Endothelial cell of umbilical vein (primary cell): Measurements from ENCODE around the gene CDS2. TPM values are rescaled to one million over a fixed set of nuclear protein-coding genes. Genes with fewer than 3 reads are reported as not detected.
A peak's percentile ranks its signal among the peaks of the same experiment; 100 is the strongest.

Experiments
- BruUV-seq: library from RNA; stranded (reverse); fragments of 400-500 nt; replicated peaks from 2 replicates; lab custom pipeline; 2021; lab: Mats Ljungman, UMichigan
- CTCF ChIA-PET: fragments of 300-600, 350-600 bp; sonication (Branson Sonifier 250); formaldehyde crosslinking; loops from one replicate; lab custom pipeline; 2021; ENCODE audit warnings: antibody characterized with exemption, inconsistent platforms; lab: Charles Lee
- POLR2A ChIA-PET: fragments of 300-600, 350-600 bp; sonication (Branson Sonifier 250); formaldehyde crosslinking; loops from one replicate; lab custom pipeline; 2021; ENCODE audit warnings: antibody characterized with exemption, inconsistent platforms; lab: Charles Lee
- DNase-seq: peaks from one replicate; pipeline ENCODE4 v3.0.0-alpha.2; 2011; ENCODE audit warnings: low read depth, low spot score
- FAIRE-seq: peaks from 2 replicates; lab custom pipeline; 2011; peaks lifted over from hg19 to GRCh38; lab: Jason Lieb, UNC
- H2AFZ ChIP-seq: 2 replicates; pipeline ENCODE4 v1.6.0; 2012; ENCODE audit warnings: low read depth, low read length, control low read depth, inconsistent platforms
- H3K27ac ChIP-seq: 2 replicates; pipeline ENCODE4 v1.5.1; 2011; ENCODE audit warnings: low read depth, mild to moderate bottlenecking, control low read depth, low read length, moderate library complexity; ENCODE audit not compliant: insufficient read depth
- H3K27me3 ChIP-seq, 2 experiments: 2 replicates each; pipeline versions ENCODE4 v1.6.0 to v1.6.1; 2011; ENCODE audit warnings: low read length in 2 of 2, mixed read lengths in 1 of 2; ENCODE audit not compliant: control insufficient read depth in 2 of 2, insufficient read depth in 2 of 2
- H3K36me3 ChIP-seq, 2 experiments: 2 replicates in 1 of 2; 3 replicates in 1 of 2; pipeline ENCODE4 v1.5.1; 2011; ENCODE audit warnings: low read length in 2 of 2, mild to moderate bottlenecking in 1 of 2, moderate library complexity in 1 of 2; ENCODE audit not compliant: control insufficient read depth in 2 of 2, insufficient read depth in 2 of 2; ENCODE audit errors: extremely low read depth in 1 of 2
- H3K4me1 ChIP-seq: 3 replicates; pipeline ENCODE4 v1.5.1; 2011; ENCODE audit warnings: mild to moderate bottlenecking, low read length; ENCODE audit not compliant: control insufficient read depth, insufficient read depth; ENCODE audit errors: extremely low read depth
- H3K4me2 ChIP-seq: 2 replicates; pipeline ENCODE4 v1.6.1; 2011; ENCODE audit warnings: low read length, control low read depth, mixed read lengths; ENCODE audit not compliant: insufficient read depth
- H3K4me3 ChIP-seq, 3 experiments: fragments of 200-600 bp in 1 of 3; sonication (generic), shearing (Covaris generic) in 1 of 3; replicated peaks in 1 of 3; 2 replicates each; pipeline ENCODE4 v1.5.1; 2011 to 2016; ENCODE audit warnings: control low read depth in 3 of 3, low read length in 3 of 3, mild to moderate bottlenecking in 2 of 3, inconsistent platforms in 1 of 3, low read depth in 1 of 3, moderate library complexity in 1 of 3; ENCODE audit not compliant: insufficient read depth in 1 of 3
- H3K79me2 ChIP-seq: 2 replicates; pipeline ENCODE4 v1.6.0; 2012; ENCODE audit warnings: low read length, inconsistent platforms; ENCODE audit not compliant: control insufficient read depth, insufficient read depth
- H3K9ac ChIP-seq: replicated peaks from 2 replicates; pipeline ENCODE3; 2011; ENCODE audit warnings: low read length, control low read depth; ENCODE audit not compliant: insufficient read depth; ENCODE audit errors: extremely low read depth
- H3K9me1 ChIP-seq: replicated peaks from 3 replicates; pipeline ENCODE4 v1.6.0; 2011; ENCODE audit warnings: mild to moderate bottlenecking, low read length; ENCODE audit not compliant: control insufficient read depth, insufficient read depth; ENCODE audit errors: extremely low read depth
- H3K9me3 ChIP-seq: replicated peaks from 2 replicates; pipeline ENCODE4 v1.5.1; 2012; ENCODE audit warnings: low read length, inconsistent platforms; ENCODE audit not compliant: control insufficient read depth, insufficient read depth
- H4K20me1 ChIP-seq: replicated peaks from 2 replicates; pipeline ENCODE3; 2011; ENCODE audit warnings: mild to moderate bottlenecking, low read length; ENCODE audit not compliant: control insufficient read depth, insufficient read depth; ENCODE audit errors: extremely low read depth
- CTCF ChIP-seq, 2 donors: IDR thresholded peaks; 1 replicate in 1 of 2; 2 replicates in 1 of 2; pipeline ENCODE4 v1.5.1; 2011; ENCODE audit warnings: low read length in 2 of 2, mild to moderate bottlenecking in 2 of 2, moderate library complexity in 2 of 2, control low read depth in 1 of 2, inconsistent platforms in 1 of 2, low read depth in 1 of 2; ENCODE audit not compliant: insufficient read depth in 1 of 2; ENCODE audit errors: extremely low read depth in 1 of 2
- EZH2 ChIP-seq: IDR thresholded peaks from 2 replicates; pipeline ENCODE4 v1.6.1; 2012; ENCODE audit warnings: borderline replicate concordance, low read depth, mild to moderate bottlenecking, moderate library complexity, low read length, inconsistent platforms; ENCODE audit not compliant: severe bottlenecking
- FOS ChIP-seq: IDR thresholded peaks from 2 replicates; pipeline ENCODE4 v1.6.1; 2011; ENCODE audit warnings: mild to moderate bottlenecking, low read length, moderate library complexity, borderline replicate concordance; ENCODE audit not compliant: insufficient read depth
- GATA2 ChIP-seq: IDR thresholded peaks from 2 replicates; pipeline ENCODE4 v1.7.0; 2011; ENCODE audit warnings: low read depth, mild to moderate bottlenecking, moderate library complexity, mixed read lengths, low read length; ENCODE audit not compliant: insufficient read length, insufficient read depth
- JUN ChIP-seq: IDR thresholded peaks from 2 replicates; pipeline ENCODE4 v1.6.1; 2011; ENCODE audit warnings: borderline replicate concordance, low read depth; ENCODE audit not compliant: insufficient read length, insufficient read depth
- MYC ChIP-seq: IDR thresholded peaks from one replicate; pipeline ENCODE4 v1.6.1; 2011; ENCODE audit warnings: mild to moderate bottlenecking, low read depth, low read length
- POLR2A ChIP-seq: IDR thresholded peaks from 2 replicates; pipeline ENCODE4 v1.6.1; 2012; ENCODE audit warnings: low read depth, mild to moderate bottlenecking, control low read depth, low read length
- POLR2AphosphoS5 ChIP-seq: IDR thresholded peaks from 2 replicates; pipeline ENCODE4 v1.6.1; 2012; ENCODE audit warnings: low read depth, mild to moderate bottlenecking, control low read depth, low read length, moderate library complexity; ENCODE audit not compliant: insufficient read depth
- dilution Hi-C: fragments of 300-500 bp; cut with MboI; formaldehyde crosslinking; loops from one replicate; pipeline ENCODE4 v1.15.0; 2019; ENCODE audit warnings: low sequenced_read_pairs; ENCODE audit not compliant: extremely low pct_ligation_motif_present
- intact Hi-C: fragments of 100-400 bp; cut with micrococcal nuclease; formaldehyde crosslinking; loops from one replicate; pipeline ENCODE4 v1.10.0; 2022
- polyA plus RNA-seq, 4 experiments: library from polyadenylated mRNA; depleted of rRNA in 3 of 4; stranded (reverse) in 3 of 4; unstranded in 1 of 4; fragments of >200 nt; gene quantifications; 2 replicates each; pipeline versions ENCODE4 v1.2.1 to v1.2.3, GENCODE V29; 2011 to 2012; ENCODE audit warnings: missing spikeins in 1 of 4
- total RNA-seq: library from RNA; stranded (reverse); gene quantifications from 2 replicates; pipeline ENCODE4 v1.2.3, GENCODE V29; 2021
- TF ChIP-seq, protein P1 (sequence below): IDR thresholded peaks from 2 replicates; pipeline ENCODE4 v1.6.1; 2011; ENCODE audit not compliant: insufficient read depth, insufficient read length

CDS2 gene
- total and polyA plus RNA-seq, 2 donors (not counting 3 experiments of a cell fraction or from before 2014, with no cell fraction given): 47.0 to 49.0 TPM

- Histone ChIP-seq H2AFZ (peak overlapping the region; percentile 98), H3K9me1 (no peaks in the 10 kb centered on the region), H3K79me2 (no peaks in the 10 kb centered on the region), H3K9ac (peak overlapping the region; percentile 50), H3K27me3 (no peaks in the 10 kb centered on the region), H3K9me3 (no peaks in the 10 kb centered on the region), H3K27ac (peak overlapping the region; percentile 39), H3K4me1 (peaks cover 9% of the 10 kb centered on the region), H3K4me2 (peak overlapping the region; percentile 80), H3K4me3 (peak overlapping the region; percentile 2 to 59 (median 17)), H3K36me3 (no peaks in the 10 kb centered on the region), H4K20me1 (no peaks in the 10 kb centered on the region)
- FAIRE-seq: peak; percentile 90
- dilution Hi-C loops: no loop called here
- POLR2A ChIA-PET: no interaction called here
- CTCF ChIA-PET: interaction anchor here (1.3 kb wide), 1 partner anchor 113 kb away, joined by 5 read pairs; no protein-coding TSS in a partner anchor
- DNase-seq: peak; percentile 72
- BruUV-seq: no TSS peak
- TF ChIP-seq, protein P1, sequence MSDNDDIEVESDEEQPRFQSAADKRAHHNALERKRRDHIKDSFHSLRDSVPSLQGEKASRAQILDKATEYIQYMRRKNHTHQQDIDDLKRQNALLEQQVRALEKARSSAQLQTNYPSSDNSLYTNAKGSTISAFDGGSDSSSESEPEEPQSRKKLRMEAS: no peak
- TF ChIP-seq JUN: no peak
- TF ChIP-seq POLR2A: no peak
- no peak for TF ChIP-seq MYC
- no peak for TF ChIP-seq EZH2
- no peak for TF ChIP-seq CTCF (IDR thresholded peaks at IDR 0.05; ENCODE audit: extremely low read depth in 1 of 2, insufficient read depth in 1 of 2, low read depth in 1 of 2, low read length in 2 of 2)
- no peak for TF ChIP-seq FOS
- no peak for TF ChIP-seq GATA2
- TF ChIP-seq POLR2AphosphoS5: no peak
- intact Hi-C loops: no loop called here
Observed at GRCh38 chr20:5078399-5078958, 48.3 kb upstream of the CDS2 start.
